GM04504 (cell line): ENCODE measurements around the gene AOC2.
"Not testable (repeated sequence)": the region's sequence is repeated elsewhere in the genome, so short reads cannot be mapped to it uniquely, and the experiment has no call there.

ENCODE experiments used
- DNase-seq: peaks from one replicate; pipeline ENCODE4 v3.0.0-alpha.2; 2012; ENCODE audit warnings: low read depth

Gene AOC2

GRCh38 chr17:42832213-42832933, 12.0 kb upstream of the AOC2 start:
- DNase-seq: no peak

- DNase-seq: peak; percentile 71
These were observed 11.2 kb upstream of the AOC2 start, which contains the start of gene PSME3 for GRCh38 chr17:42832934-42833766. Gene PSME3, plus strand, starts transcription at chr17:42833397. Its CDS starts 235 bp downstream, at chr17:42833632.

- no peak for DNase-seq
These were observed 10.5 kb upstream of the AOC2 start for GRCh38 chr17:42833767-42834422.

GRCh38 chr17:42835732-42836131, 8.6 kb upstream of the AOC2 start:
- DNase-seq: no peak

- no peak for DNase-seq
These were observed 2.2 kb upstream of the AOC2 start for GRCh38 chr17:42841975-42842685.

GRCh38 chr17:42843358-42843934, 934 bp upstream of the AOC2 start:
- DNase-seq: no peak

- DNase-seq: no peak
These were observed 578 bp downstream of the AOC2 start for GRCh38 chr17:42844761-42845555.

GRCh38 chr17:42845556-42845917, 1.2 kb downstream of the AOC2 start:
- DNase-seq: no peak

- no peak for DNase-seq
These were observed 1.7 kb downstream of the AOC2 start for GRCh38 chr17:42845918-42846593.

GRCh38 chr17:42846594-42847280, 2.4 kb downstream of the AOC2 start:
- DNase-seq: no peak

- no peak for DNase-seq
These were observed 3.7 kb downstream of the AOC2 start for GRCh38 chr17:42848093-42848492.

- no peak for DNase-seq
These were observed 4.7 kb downstream of the AOC2 start for GRCh38 chr17:42849031-42849430.

- DNase-seq: no peak
These were observed 5.2 kb downstream of the AOC2 start for GRCh38 chr17:42849451-42850181.

GRCh38 chr17:42850954-42851353, 6.6 kb downstream of the AOC2 start, which contains the start of gene AOC3:
Gene AOC3, plus strand, starts transcription at chr17:42851199. Its CDS starts 145 bp downstream, at chr17:42851344.
- DNase-seq: no peak

- DNase-seq: not testable (repeated sequence)
These were observed 7.2 kb downstream of the AOC2 start for GRCh38 chr17:42851371-42852240.

- no peak for DNase-seq
These were observed 8.0 kb downstream of the AOC2 start for GRCh38 chr17:42852351-42852750.

GRCh38 chr17:42853004-42853403, 8.6 kb downstream of the AOC2 start:
- DNase-seq: no peak

GRCh38 chr17:42853597-42853967, 9.2 kb downstream of the AOC2 start:
- no peak for DNase-seq
